Vagina (tissue), 2 donors: ENCODE results near the gene MEX3A. TPM values are rescaled to one million over a fixed set of nuclear protein-coding genes. Genes with fewer than 3 reads are reported as not detected.
"Not testable (repeated sequence)": the region's sequence is repeated elsewhere in the genome, so short reads cannot be mapped to it uniquely, and the experiment has no call there.

Experiments used
- DNase-seq, 2 donors: peaks; one replicate each; pipeline ENCODE4 v3.0.0-alpha.2; 2017; ENCODE audit errors: extremely low spot score in 2 of 2
- H3K27ac ChIP-seq: fragments of 200-600 bp; sonication (generic); one replicate; pipeline ENCODE4 v1.5.1; 2019
- H3K27me3 ChIP-seq: fragments of 200-600 bp; sonication (generic); one replicate; pipeline ENCODE4 v1.5.1; 2019
- H3K36me3 ChIP-seq, 2 donors: fragments of 200-600 bp; sonication (generic); one replicate each; pipeline ENCODE4 v1.5.1; 2017 to 2019
- H3K4me1 ChIP-seq: fragments of 200-600 bp; sonication (generic); one replicate; pipeline ENCODE4 v1.5.1; 2019
- H3K4me3 ChIP-seq, 2 donors: fragments of 200-600 bp; sonication (generic); 1 replicate in 1 of 2; 2 replicates in 1 of 2; pipeline ENCODE4 v1.5.1; 2016 to 2019
- H3K9me3 ChIP-seq: fragments of 200-600 bp; sonication (generic); one replicate; pipeline ENCODE4 v1.5.1; 2019
- POLR2A ChIP-seq, 2 donors: fragments of 450-650 bp; IDR thresholded peaks; one replicate each; pipeline ENCODE4 v1.6.1; 2017; ENCODE audit warnings: antibody characterized with exemption in 2 of 2, mild to moderate bottlenecking in 2 of 2, moderate library complexity in 2 of 2
- POLR2AphosphoS5 ChIP-seq, 2 donors: sonication (generic); formaldehyde crosslinking; IDR thresholded peaks; one replicate each; pipeline ENCODE4 v1.9.0; 2017; ENCODE audit warnings: antibody characterized with exemption in 2 of 2, mild to moderate bottlenecking in 2 of 2, low read depth in 1 of 2; ENCODE audit not compliant: insufficient read depth in 1 of 2
- intact Hi-C: fragments of 100-400 bp; cut with DNase I; formaldehyde crosslinking; loops from one replicate; pipeline ENCODE4 v1.15.1; 2023
- total RNA-seq: library from RNA; depleted of rRNA; stranded (reverse); fragments of >200 nt; gene quantifications from one replicate; pipeline ENCODE4 v1.2.3, GENCODE V29; 2016
- TF ChIP-seq, protein P1 (sequence below), 3 experiments: fragments of 450-650 bp in 2 of 3; fragments of 200-600 bp in 1 of 3; sonication (generic) in 1 of 3; IDR thresholded peaks; one replicate each; pipeline ENCODE4 v1.5.1; 2017 to 2019; ENCODE audit warnings: antibody characterized with exemption in 3 of 3, mild to moderate bottlenecking in 2 of 3, moderate library complexity in 2 of 3

MEX3A gene
- total RNA-seq, 1 donor from 2014 or later, result 1.2 TPM

DNA sequence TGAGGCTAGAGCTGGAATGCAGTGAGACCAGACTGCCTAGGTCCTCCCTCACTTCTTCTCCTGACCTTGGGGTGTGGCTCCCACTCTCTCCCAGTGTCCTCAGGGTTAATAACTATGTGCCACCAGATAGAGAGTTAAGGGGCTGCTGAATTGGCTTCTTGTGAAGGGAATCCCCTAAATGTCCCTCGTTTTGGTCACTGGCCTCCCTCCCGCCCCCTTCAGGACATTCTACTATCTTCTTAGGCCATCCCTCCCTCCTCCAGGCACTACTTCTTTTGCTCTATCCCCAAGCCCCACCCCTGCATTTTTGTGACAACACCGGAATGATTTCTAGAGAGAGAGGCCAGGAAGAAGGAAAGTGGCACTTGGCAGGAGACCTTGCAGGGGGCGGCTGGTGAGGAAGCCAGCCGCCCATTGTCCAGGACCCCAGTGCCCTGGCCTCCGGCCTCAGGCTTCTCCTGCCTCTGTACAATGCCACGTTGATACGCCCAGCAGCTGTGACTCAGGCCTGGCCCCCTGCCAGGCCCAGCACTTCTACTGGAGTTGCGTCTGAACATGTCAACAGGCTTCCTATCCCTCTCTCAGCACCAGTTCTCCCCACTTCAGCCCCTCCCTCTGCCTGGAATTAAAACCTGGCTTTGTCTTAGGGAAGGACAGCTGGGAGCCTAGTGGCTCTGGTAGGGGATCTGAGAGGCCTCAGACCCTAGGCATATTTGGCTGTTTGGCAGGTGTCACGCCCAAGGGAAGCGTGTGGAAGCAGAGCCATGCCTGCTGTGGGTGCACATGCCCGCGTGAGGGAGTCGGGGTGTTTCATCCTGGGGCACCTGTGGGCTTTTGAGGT lies 41.3 kb upstream of the MEX3A start:
- intact Hi-C loops, result no loop called here
- no peaks in the 10 kb centered on the region for H3K27me3 ChIP-seq
- H3K4me3 ChIP-seq, result peak overlapping the region; percentile 100
- peak overlapping the region; percentile 97 for H3K27ac ChIP-seq
- H3K9me3 ChIP-seq, result no peaks in the 10 kb centered on the region
- H3K36me3 ChIP-seq, result no peaks in the 10 kb centered on the region
- DNase-seq, result peak in 1 of 2 donors; percentile 99
- H3K4me1 ChIP-seq, result peaks cover 100% of the 10 kb centered on the region
- TF ChIP-seq POLR2A (IDR thresholded peaks at IDR 0.05) (peak in 1 of 2 donors; percentile 64), POLR2AphosphoS5 (IDR thresholded peaks at IDR 0.05; ENCODE audit: insufficient read depth in 1 of 2, low read depth in 1 of 2) (peak; percentile 86 to 93)
- TF ChIP-seq, protein P1, sequence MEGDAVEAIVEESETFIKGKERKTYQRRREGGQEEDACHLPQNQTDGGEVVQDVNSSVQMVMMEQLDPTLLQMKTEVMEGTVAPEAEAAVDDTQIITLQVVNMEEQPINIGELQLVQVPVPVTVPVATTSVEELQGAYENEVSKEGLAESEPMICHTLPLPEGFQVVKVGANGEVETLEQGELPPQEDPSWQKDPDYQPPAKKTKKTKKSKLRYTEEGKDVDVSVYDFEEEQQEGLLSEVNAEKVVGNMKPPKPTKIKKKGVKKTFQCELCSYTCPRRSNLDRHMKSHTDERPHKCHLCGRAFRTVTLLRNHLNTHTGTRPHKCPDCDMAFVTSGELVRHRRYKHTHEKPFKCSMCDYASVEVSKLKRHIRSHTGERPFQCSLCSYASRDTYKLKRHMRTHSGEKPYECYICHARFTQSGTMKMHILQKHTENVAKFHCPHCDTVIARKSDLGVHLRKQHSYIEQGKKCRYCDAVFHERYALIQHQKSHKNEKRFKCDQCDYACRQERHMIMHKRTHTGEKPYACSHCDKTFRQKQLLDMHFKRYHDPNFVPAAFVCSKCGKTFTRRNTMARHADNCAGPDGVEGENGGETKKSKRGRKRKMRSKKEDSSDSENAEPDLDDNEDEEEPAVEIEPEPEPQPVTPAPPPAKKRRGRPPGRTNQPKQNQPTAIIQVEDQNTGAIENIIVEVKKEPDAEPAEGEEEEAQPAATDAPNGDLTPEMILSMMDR (IDR thresholded peaks at IDR 0.05), result peak in 1 of 3 experiments; percentile 22

DNA sequence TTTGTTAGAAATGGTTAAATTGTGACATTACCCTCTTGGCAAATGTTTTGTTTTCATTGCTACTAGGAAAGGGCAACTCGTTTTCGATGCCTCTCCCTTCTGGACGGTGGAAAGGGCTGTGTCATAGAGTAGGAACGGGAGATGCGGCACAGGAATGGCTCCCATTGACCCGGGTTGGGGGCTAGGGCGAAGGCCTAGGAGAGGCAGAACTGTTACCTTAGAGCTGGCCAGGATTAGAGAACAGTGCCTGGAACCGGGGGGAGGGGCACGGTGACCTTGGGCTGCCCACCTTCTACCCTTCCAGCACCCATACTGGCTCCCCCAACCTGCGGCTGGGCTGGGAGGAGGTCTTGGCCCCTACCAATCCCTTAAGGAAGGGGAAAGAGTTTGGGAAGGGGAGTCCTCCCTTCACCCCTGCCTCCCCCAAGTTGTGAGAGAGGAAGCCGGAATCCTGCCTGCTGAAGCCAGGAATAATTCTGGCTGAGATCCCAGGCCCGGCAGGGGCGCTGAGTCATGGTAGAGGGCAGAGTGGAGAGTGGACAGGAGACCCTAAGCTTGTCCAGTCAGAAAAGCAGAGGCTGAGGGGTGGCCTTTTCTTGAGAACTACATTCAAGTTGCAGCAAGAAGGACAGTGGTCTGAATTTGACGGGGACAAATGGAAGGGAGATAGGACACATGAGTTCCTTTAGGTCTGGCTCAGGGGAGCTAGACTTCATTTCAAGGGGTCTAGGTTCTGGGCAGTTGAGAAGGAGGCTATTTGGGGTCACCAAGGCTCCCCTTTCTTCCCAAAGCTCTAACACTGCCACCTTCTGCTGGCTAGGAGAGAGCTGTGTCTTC lies 40.5 kb upstream of the MEX3A start:
- H3K27ac ChIP-seq, result peak overlapping the region; percentile 97
- TF ChIP-seq, protein P1 (IDR thresholded peaks at IDR 0.05), result no peak
- peak in 1 of 2 donors; percentile 82 for TF ChIP-seq POLR2AphosphoS5 (IDR thresholded peaks at IDR 0.05; ENCODE audit: insufficient read depth in 1 of 2, low read depth in 1 of 2)
- TF ChIP-seq POLR2A (IDR thresholded peaks at IDR 0.05), result no peak
- intact Hi-C loops, result no loop called here
- H3K36me3 ChIP-seq, result no peaks in the 10 kb centered on the region
- peaks cover 100% of the 10 kb centered on the region for H3K4me1 ChIP-seq
- no peak for DNase-seq
- no peaks in the 10 kb centered on the region for H3K27me3 ChIP-seq
- H3K4me3 ChIP-seq, result peak overlapping the region; percentile 100
- H3K9me3 ChIP-seq, result no peaks in the 10 kb centered on the region

DNA sequence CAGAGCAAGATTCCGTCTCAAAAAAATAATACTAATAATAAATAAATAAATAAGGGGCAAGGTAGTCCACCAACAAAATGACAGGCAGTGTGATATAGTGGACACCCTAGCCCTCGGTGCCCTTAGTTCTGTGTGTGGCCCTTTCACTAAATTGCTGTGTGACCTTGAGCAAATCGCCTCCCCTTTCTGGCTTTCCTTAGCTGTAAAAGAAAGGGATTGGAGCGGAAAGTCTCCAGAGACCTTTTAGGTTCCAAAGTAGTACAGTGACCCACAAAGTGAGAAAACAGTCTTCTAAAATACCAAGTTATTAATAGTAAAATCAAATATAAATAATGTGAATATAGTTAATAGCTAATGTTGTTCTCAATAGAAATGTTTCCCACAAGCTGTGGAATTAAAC lies 39.8 kb upstream of the MEX3A start:
- peaks cover 100% of the 10 kb centered on the region for H3K4me1 ChIP-seq
- H3K27ac ChIP-seq, result peak overlapping the region; percentile 97
- H3K27me3 ChIP-seq, result no peaks in the 10 kb centered on the region
- no peaks in the 10 kb centered on the region for H3K36me3 ChIP-seq
- no peak for TF ChIP-seq POLR2AphosphoS5 (IDR thresholded peaks at IDR 0.05; ENCODE audit: insufficient read depth in 1 of 2, low read depth in 1 of 2)
- TF ChIP-seq, protein P1 (IDR thresholded peaks at IDR 0.05), result no peak
- TF ChIP-seq POLR2A (IDR thresholded peaks at IDR 0.05), result no peak
- no peaks in the 10 kb centered on the region for H3K9me3 ChIP-seq
- DNase-seq, result no peak
- peak overlapping the region; percentile 100 for H3K4me3 ChIP-seq
- intact Hi-C loops, result no loop called here

DNA sequence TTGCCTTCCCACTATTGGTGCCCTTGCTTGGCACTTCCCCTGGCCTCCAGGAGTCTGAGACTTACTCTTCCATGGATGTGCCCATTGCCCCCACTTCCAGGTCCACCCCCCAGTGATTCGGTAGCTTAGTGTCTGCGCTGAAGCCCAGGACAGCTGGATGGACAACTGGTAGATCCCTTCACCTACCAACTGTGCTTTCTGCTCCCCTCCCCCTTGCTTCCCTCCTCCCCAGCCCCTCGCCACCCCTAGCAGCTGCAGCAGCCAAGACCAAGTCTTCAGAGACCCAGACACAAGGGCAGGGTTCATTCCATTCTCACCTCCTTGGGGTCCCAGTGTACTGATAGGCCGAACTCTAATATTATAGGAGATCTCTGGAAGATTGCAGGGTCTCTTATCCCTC lies 39.2 kb upstream of the MEX3A start:
- H3K9me3 ChIP-seq, result no peaks in the 10 kb centered on the region
- no peaks in the 10 kb centered on the region for H3K27me3 ChIP-seq
- peaks cover 99% of the 10 kb centered on the region for H3K4me1 ChIP-seq
- intact Hi-C loops, result no loop called here
- TF ChIP-seq POLR2AphosphoS5 (IDR thresholded peaks at IDR 0.05; ENCODE audit: insufficient read depth in 1 of 2, low read depth in 1 of 2) (no peak), POLR2A (IDR thresholded peaks at IDR 0.05) (no peak)
- TF ChIP-seq, protein P1 (IDR thresholded peaks at IDR 0.05), result no peak
- no peak for DNase-seq
- H3K4me3 ChIP-seq, result peak overlapping the region; percentile 100
- no peaks in the 10 kb centered on the region for H3K36me3 ChIP-seq
- peak overlapping the region; percentile 97 for H3K27ac ChIP-seq

DNA sequence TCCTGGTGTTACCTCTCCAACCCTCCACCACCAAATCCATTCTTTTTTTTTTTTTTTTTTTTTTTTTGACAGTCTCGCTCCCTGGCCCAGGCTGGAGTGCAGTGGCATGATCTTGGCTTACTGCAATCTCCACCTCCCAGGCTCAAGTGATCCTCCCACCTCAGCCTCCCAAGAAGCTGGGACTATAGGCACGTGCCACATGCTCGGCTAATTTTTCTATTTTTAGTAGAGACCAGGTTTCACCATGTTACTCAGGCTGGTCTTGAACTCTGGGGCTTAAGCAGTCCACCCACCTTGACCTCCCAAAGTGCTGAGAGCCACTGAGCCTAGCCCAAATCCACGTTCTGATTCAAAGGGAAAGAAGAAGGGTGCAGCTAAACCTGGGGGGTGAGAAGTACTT lies 38.7 kb upstream of the MEX3A start:
- H3K27me3 ChIP-seq, DNase-seq, H3K36me3 ChIP-seq, intact Hi-C loops, H3K9me3 ChIP-seq: not testable (repeated sequence)
- Histone ChIP-seq H3K4me1 (peaks cover 97% of the 10 kb centered on the region), H3K4me3 (peak overlapping the region; percentile 100), H3K27ac (peak overlapping the region; percentile 97)
